ENCODE data around the gene CHMP5. TPM values are rescaled to one million over a fixed set of nuclear protein-coding genes. Genes with fewer than 3 reads are reported as not detected.

The CHMP5 gene
- total RNA-seq, 1 experiment from 2014 or later = 74.4 TPM

GRCh38 chr9:33291901-33292300, 27.1 kb downstream of the CHMP5 start:
- TF ChIP-seq EZH2 (IDR thresholded peaks at IDR 0.05; ENCODE audit: borderline replicate concordance, low read depth, low read length, poor library complexity, severe bottlenecking) (no peak), CTCF (conservative IDR thresholded peaks at IDR 0.05; ENCODE audit: low read depth, low read length) (no peak)
- BruUV-seq (replicated peaks) = no TSS peak
- Histone ChIP-seq H3K27me3 (replicated peaks; ENCODE audit: insufficient read depth, low read depth, low read length, poor library complexity) (no peaks in the 10 kb centered on the region), H3K4me3 (ENCODE audit: low read depth, low read length, poor library complexity, severe bottlenecking) (no peak overlapping the region), H3K27ac (ENCODE audit: low read depth, low read length, poor library complexity, severe bottlenecking) (no peak overlapping the region), H3K9me3 (ENCODE audit: low read depth, low read length, poor library complexity, severe bottlenecking) (no peaks in the 10 kb centered on the region), H3K36me3 (ENCODE audit: insufficient read depth, low read length, poor library complexity, severe bottlenecking) (peaks cover 23% of the 10 kb centered on the region), H3K4me1 (ENCODE audit: insufficient read depth, low read length, poor library complexity, severe bottlenecking) (peaks cover 8% of the 10 kb centered on the region)
- intact Hi-C loops (cut with micrococcal nuclease; ENCODE audit: unreplicated experiment) = no loop called here
- POLR2A ChIA-PET (ENCODE audit: low non-redundant PET) = interaction anchor here (0.9 kb wide), 1 partner anchor 21 kb away, joined by 3 read pairs; no protein-coding TSS in a partner anchor
- CTCF ChIA-PET = no interaction called here
- no peak for DNase-seq (ENCODE audit: low spot score)

GRCh38 chr9:33293782-33294181, 28.9 kb downstream of the CHMP5 start:
- no TSS peak for BruUV-seq (replicated peaks)
- Histone ChIP-seq H3K4me1 (ENCODE audit: insufficient read depth, low read length, poor library complexity, severe bottlenecking) (peaks cover 8% of the 10 kb centered on the region), H3K27me3 (replicated peaks; ENCODE audit: insufficient read depth, low read depth, low read length, poor library complexity) (no peaks in the 10 kb centered on the region), H3K27ac (ENCODE audit: low read depth, low read length, poor library complexity, severe bottlenecking) (no peak overlapping the region), H3K36me3 (ENCODE audit: insufficient read depth, low read length, poor library complexity, severe bottlenecking) (peaks cover 42% of the 10 kb centered on the region), H3K9me3 (ENCODE audit: low read depth, low read length, poor library complexity, severe bottlenecking) (no peaks in the 10 kb centered on the region), H3K4me3 (ENCODE audit: low read depth, low read length, poor library complexity, severe bottlenecking) (no peak overlapping the region)
- no peak for TF ChIP-seq EZH2 (IDR thresholded peaks at IDR 0.05; ENCODE audit: borderline replicate concordance, low read depth, low read length, poor library complexity, severe bottlenecking)
- TF ChIP-seq CTCF (conservative IDR thresholded peaks at IDR 0.05; ENCODE audit: low read depth, low read length) = no peak
- intact Hi-C loops (cut with micrococcal nuclease; ENCODE audit: unreplicated experiment) = no loop called here
- DNase-seq (ENCODE audit: low spot score) = no peak
- CTCF ChIA-PET = no interaction called here
- POLR2A ChIA-PET (ENCODE audit: low non-redundant PET) = no interaction called here

GRCh38 chr9:33294670-33295432, 30.0 kb downstream of the CHMP5 start:
- peaks cover 8% of the 10 kb centered on the region for H3K4me1 ChIP-seq (ENCODE audit: insufficient read depth, low read length, poor library complexity, severe bottlenecking)
- H3K4me3 ChIP-seq (ENCODE audit: low read depth, low read length, poor library complexity, severe bottlenecking) = no peak overlapping the region
- TF ChIP-seq CTCF (conservative IDR thresholded peaks at IDR 0.05; ENCODE audit: low read depth, low read length) (no peak), EZH2 (IDR thresholded peaks at IDR 0.05; ENCODE audit: borderline replicate concordance, low read depth, low read length, poor library complexity, severe bottlenecking) (no peak)
- H3K36me3 ChIP-seq (ENCODE audit: insufficient read depth, low read length, poor library complexity, severe bottlenecking) = peaks cover 53% of the 10 kb centered on the region
- DNase-seq (ENCODE audit: low spot score) = no peak
- H3K27ac ChIP-seq (ENCODE audit: low read depth, low read length, poor library complexity, severe bottlenecking) = no peak overlapping the region
- POLR2A ChIA-PET (ENCODE audit: low non-redundant PET) = interaction anchor here (0.6 kb wide), 1 partner anchor 31 kb away, joined by 3 read pairs; no protein-coding TSS in a partner anchor
- no peaks in the 10 kb centered on the region for H3K27me3 ChIP-seq (replicated peaks; ENCODE audit: insufficient read depth, low read depth, low read length, poor library complexity)
- CTCF ChIA-PET = no interaction called here
- BruUV-seq (replicated peaks) = no TSS peak
- no peaks in the 10 kb centered on the region for H3K9me3 ChIP-seq (ENCODE audit: low read depth, low read length, poor library complexity, severe bottlenecking)
- intact Hi-C loops (cut with micrococcal nuclease; ENCODE audit: unreplicated experiment) = no loop called here
